ENCODE data around the gene APOL4. TPM values are rescaled to one million over a fixed set of nuclear protein-coding genes. Genes with fewer than 3 reads are reported as not detected.

Gene APOL4
- total RNA-seq, 2 donors from 2014 or later, result 0.99 to 2.7 TPM

GRCh38 chr22:36184433-36185025 lies 17.1 kb downstream of the APOL4 start:
- no peak for DNase-seq
- H3K4me3 Mint-ChIP-seq, result no peak overlapping the region

GRCh38 chr22:36183446-36183845 lies 18.2 kb downstream of the APOL4 start:
- ATAC-seq (replicated peaks in 1 of 2) (no peak), DNase-seq (no peak)
- H3K4me1 Mint-ChIP-seq (ENCODE audit: low read depth), result no peaks in the 10 kb centered on the region
- H3K27ac Mint-ChIP-seq, result no peak overlapping the region
- H3K4me3 Mint-ChIP-seq, result no peak overlapping the region
- H3K27me3 Mint-ChIP-seq (ENCODE audit: low read depth), result peaks cover 6% of the 10 kb centered on the region
- H3K9me3 Mint-ChIP-seq, result no peaks in the 10 kb centered on the region
- no peaks in the 10 kb centered on the region for H3K36me3 Mint-ChIP-seq (ENCODE audit: insufficient read depth in 2 of 2)

More at GRCh38 chr22:36184433-36185025, 17.1 kb downstream of the APOL4 start:
- Mint-ChIP-seq H3K4me1 (ENCODE audit: low read depth) (no peaks in the 10 kb centered on the region), H3K9me3 (no peaks in the 10 kb centered on the region), H3K27ac (no peak overlapping the region), H3K27me3 (ENCODE audit: low read depth) (peaks cover 6% of the 10 kb centered on the region), H3K36me3 (ENCODE audit: insufficient read depth in 2 of 2) (no peaks in the 10 kb centered on the region)
- ATAC-seq (replicated peaks in 1 of 2), result no peak

GRCh38 chr22:36182857-36183256 lies 18.8 kb downstream of the APOL4 start:
- Mint-ChIP-seq H3K36me3 (ENCODE audit: insufficient read depth in 2 of 2) (no peaks in the 10 kb centered on the region), H3K4me1 (ENCODE audit: low read depth) (no peaks in the 10 kb centered on the region), H3K9me3 (no peaks in the 10 kb centered on the region), H3K4me3 (no peak overlapping the region), H3K27ac (no peak overlapping the region), H3K27me3 (ENCODE audit: low read depth) (peaks cover 6% of the 10 kb centered on the region)
- ATAC-seq (replicated peaks in 1 of 2) (no peak), DNase-seq (no peak)

- DNase-seq (no peak), ATAC-seq (replicated peaks in 1 of 2) (no peak)
- Mint-ChIP-seq H3K36me3 (ENCODE audit: insufficient read depth in 2 of 2) (peaks cover 2 to 3% of the 10 kb centered on the region in 2 donors), H3K4me1 (ENCODE audit: low read depth) (no peaks in the 10 kb centered on the region), H3K9me3 (peaks cover 0 to under 1% of the 10 kb centered on the region in 2 donors), H3K27me3 (ENCODE audit: low read depth) (peaks cover 6% of the 10 kb centered on the region), H3K4me3 (no peak overlapping the region), H3K27ac (no peak overlapping the region)
Observed at GRCh38 chr22:36182056-36182455, 19.6 kb downstream of the APOL4 start.

- DNase-seq, result no peak
- peaks cover 6% of the 10 kb centered on the region for H3K27me3 Mint-ChIP-seq (ENCODE audit: low read depth)
- no peaks in the 10 kb centered on the region for H3K4me1 Mint-ChIP-seq (ENCODE audit: low read depth)
- peaks cover 0 to 3% of the 10 kb centered on the region in 2 donors for H3K9me3 Mint-ChIP-seq
- H3K36me3 Mint-ChIP-seq (ENCODE audit: insufficient read depth in 2 of 2), result peaks cover 2 to 5% of the 10 kb centered on the region in 2 donors
- no peak overlapping the region for H3K4me3 Mint-ChIP-seq
- ATAC-seq (replicated peaks in 1 of 2), result no peak
- H3K27ac Mint-ChIP-seq, result no peak overlapping the region
Observed at GRCh38 chr22:36180928-36181327, 20.7 kb downstream of the APOL4 start.

- DNase-seq (peak; percentile 87 to 89), ATAC-seq (replicated peaks in 1 of 2) (peak; percentile 96)
- Mint-ChIP-seq H3K27ac (no peak overlapping the region), H3K27me3 (ENCODE audit: low read depth) (peaks cover 6% of the 10 kb centered on the region), H3K36me3 (ENCODE audit: insufficient read depth in 2 of 2) (peaks cover 2 to 5% of the 10 kb centered on the region in 2 donors), H3K9me3 (peaks cover 2 to 3% of the 10 kb centered on the region in 2 donors), H3K4me3 (no peak overlapping the region), H3K4me1 (ENCODE audit: low read depth) (no peaks in the 10 kb centered on the region)
Observed at GRCh38 chr22:36180038-36180880, 21.4 kb downstream of the APOL4 start.

GRCh38 chr22:36177160-36177559 lies 24.4 kb downstream of the APOL4 start:
- no peak overlapping the region for H3K4me3 Mint-ChIP-seq
- peaks cover under 1% of the 10 kb centered on the region for H3K27me3 Mint-ChIP-seq (ENCODE audit: low read depth)
- ATAC-seq (replicated peaks in 1 of 2) (no peak), DNase-seq (no peak)
- peaks cover 2 to 5% of the 10 kb centered on the region in 2 donors for H3K36me3 Mint-ChIP-seq (ENCODE audit: insufficient read depth in 2 of 2)
- H3K9me3 Mint-ChIP-seq, result peaks cover 2 to 3% of the 10 kb centered on the region in 2 donors
- H3K27ac Mint-ChIP-seq, result no peak overlapping the region
- H3K4me1 Mint-ChIP-seq (ENCODE audit: low read depth), result no peaks in the 10 kb centered on the region

- DNase-seq, result no peak
- Mint-ChIP-seq H3K9me3 (peaks cover 2 to 3% of the 10 kb centered on the region in 2 donors), H3K4me1 (ENCODE audit: low read depth) (no peaks in the 10 kb centered on the region), H3K27ac (no peak overlapping the region), H3K4me3 (no peak overlapping the region), H3K36me3 (ENCODE audit: insufficient read depth in 2 of 2) (peaks cover 2 to 5% of the 10 kb centered on the region in 2 donors), H3K27me3 (ENCODE audit: low read depth) (no peaks in the 10 kb centered on the region)
- ATAC-seq (replicated peaks in 1 of 2), result no peak
Observed at GRCh38 chr22:36175892-36176291, 25.7 kb downstream of the APOL4 start.

- no peak overlapping the region for H3K4me3 Mint-ChIP-seq
- peaks cover 5% of the 10 kb centered on the region for H3K4me1 Mint-ChIP-seq (ENCODE audit: low read depth)
- H3K27ac Mint-ChIP-seq, result no peak overlapping the region
- no peak for DNase-seq
- H3K36me3 Mint-ChIP-seq (ENCODE audit: insufficient read depth in 2 of 2), result peaks cover 3 to 5% of the 10 kb centered on the region in 2 donors
- H3K9me3 Mint-ChIP-seq, result peaks cover under 1 to 2% of the 10 kb centered on the region in 2 donors
- H3K27me3 Mint-ChIP-seq (ENCODE audit: low read depth), result no peaks in the 10 kb centered on the region
- no peak for ATAC-seq (replicated peaks in 1 of 2)
Observed at GRCh38 chr22:36171941-36172340, 29.7 kb downstream of the APOL4 start.

- Mint-ChIP-seq H3K4me1 (ENCODE audit: low read depth) (peaks cover 56% of the 10 kb centered on the region), H3K36me3 (ENCODE audit: insufficient read depth in 2 of 2) (peaks cover 2 to 5% of the 10 kb centered on the region in 2 donors), H3K27ac (peak overlapping the region; percentile 0), H3K9me3 (no peaks in the 10 kb centered on the region), H3K4me3 (peak overlapping the region; percentile 5 to 22), H3K27me3 (ENCODE audit: low read depth) (no peaks in the 10 kb centered on the region)
- peak; percentile 59 to 61 for ATAC-seq (replicated peaks in 1 of 2)
- DNase-seq, result peak; percentile 20 to 28
Observed at GRCh38 chr22:36166518-36167220, 34.9 kb downstream of the APOL4 start.

- ATAC-seq (replicated peaks in 1 of 2) (peak; percentile 27 to 45), DNase-seq (no peak)
- H3K36me3 Mint-ChIP-seq (ENCODE audit: insufficient read depth in 2 of 2), result peaks cover 2 to 5% of the 10 kb centered on the region in 2 donors
- peaks cover 62% of the 10 kb centered on the region for H3K4me1 Mint-ChIP-seq (ENCODE audit: low read depth)
- H3K27me3 Mint-ChIP-seq (ENCODE audit: low read depth), result no peaks in the 10 kb centered on the region
- no peak overlapping the region for H3K27ac Mint-ChIP-seq
- H3K4me3 Mint-ChIP-seq, result peak overlapping the region; percentile 12 to 22
- H3K9me3 Mint-ChIP-seq, result no peaks in the 10 kb centered on the region
Observed at GRCh38 chr22:36166086-36166485, 35.5 kb downstream of the APOL4 start.

- DNase-seq, result no peak
- Mint-ChIP-seq H3K36me3 (ENCODE audit: insufficient read depth in 2 of 2) (peaks cover 2 to 5% of the 10 kb centered on the region in 2 donors), H3K27me3 (ENCODE audit: low read depth) (no peaks in the 10 kb centered on the region), H3K9me3 (no peaks in the 10 kb centered on the region), H3K27ac (no peak overlapping the region), H3K4me3 (no peak overlapping the region), H3K4me1 (ENCODE audit: low read depth) (peaks cover 71% of the 10 kb centered on the region)
- ATAC-seq (replicated peaks in 1 of 2), result no peak
Observed at GRCh38 chr22:36165141-36165540, 36.5 kb downstream of the APOL4 start.

GRCh38 chr22:36164621-36165020 lies 37.0 kb downstream of the APOL4 start:
- ATAC-seq (replicated peaks in 1 of 2) (no peak), DNase-seq (no peak)
- Mint-ChIP-seq H3K4me3 (peak overlapping the region in 1 of 2 donors; percentile 9), H3K9me3 (no peaks in the 10 kb centered on the region), H3K36me3 (ENCODE audit: insufficient read depth in 2 of 2) (peaks cover 2 to 5% of the 10 kb centered on the region in 2 donors), H3K4me1 (ENCODE audit: low read depth) (peaks cover 76% of the 10 kb centered on the region), H3K27ac (no peak overlapping the region), H3K27me3 (ENCODE audit: low read depth) (no peaks in the 10 kb centered on the region)
